NCI-H2196 (cell line): ENCODE data around the gene PTPRA.

Experiments used
- DNase-seq: peaks from one replicate; lab custom pipeline; 2025; ENCODE audit not compliant: unreplicated experiment; lab: John Stamatoyannopoulos, UW

PTPRA gene

GRCh38 chr20:2921506-2921905, 48.2 kb downstream of the PTPRA start:
- DNase-seq = no peak

- DNase-seq = no peak
Measured at GRCh38 chr20:2922957-2923356, 49.7 kb downstream of the PTPRA start.

- DNase-seq = no peak
Measured at GRCh38 chr20:2930538-2930937, 57.3 kb downstream of the PTPRA start.

GRCh38 chr20:2932498-2932897, 59.2 kb downstream of the PTPRA start:
- DNase-seq = no peak

- DNase-seq = no peak
Measured at GRCh38 chr20:2937902-2938301, 64.6 kb downstream of the PTPRA start.

GRCh38 chr20:2942439-2942838, 69.2 kb downstream of the PTPRA start:
- DNase-seq = peak; percentile 24

GRCh38 chr20:2946988-2947961, 74.0 kb downstream of the PTPRA start:
- peak; percentile 40 for DNase-seq

GRCh38 chr20:2948968-2949367, 75.7 kb downstream of the PTPRA start:
- no peak for DNase-seq

GRCh38 chr20:2952766-2953165, 79.5 kb downstream of the PTPRA start:
- DNase-seq = no peak

- no peak for DNase-seq
Measured at GRCh38 chr20:2955257-2955970, 82.1 kb downstream of the PTPRA start.

GRCh38 chr20:2956480-2956879, 83.2 kb downstream of the PTPRA start:
- DNase-seq = no peak

- DNase-seq = no peak
Measured at GRCh38 chr20:2967841-2968240, 94.6 kb downstream of the PTPRA start.

- no peak for DNase-seq
Measured at GRCh38 chr20:2972126-2972525, 98.8 kb downstream of the PTPRA start.

GRCh38 chr20:2973574-2973973, 100.3 kb downstream of the PTPRA start:
- no peak for DNase-seq

GRCh38 chr20:2978519-2978918, 105.2 kb downstream of the PTPRA start:
- no peak for DNase-seq

GRCh38 chr20:2981646-2982045, 108.4 kb downstream of the PTPRA start:
- DNase-seq = no peak

GRCh38 chr20:2983508-2983907, 110.2 kb downstream of the PTPRA start:
- no peak for DNase-seq

- no peak for DNase-seq
Measured at GRCh38 chr20:2984028-2984501, 110.8 kb downstream of the PTPRA start.

- no peak for DNase-seq
Measured at GRCh38 chr20:2984956-2985661, 111.8 kb downstream of the PTPRA start.

- DNase-seq = no peak
Measured at GRCh38 chr20:2986466-2986865, 113.2 kb downstream of the PTPRA start.

GRCh38 chr20:2987861-2988260, 114.6 kb downstream of the PTPRA start:
- DNase-seq = no peak
